Osteoblast (primary cell): ENCODE measurements around the gene SRRM2. TPM values are rescaled to one million over a fixed set of nuclear protein-coding genes. Genes with fewer than 3 reads are reported as not detected.

Source experiments
- DNase-seq: peaks from one replicate; pipeline ENCODE4 v3.0.0; 2011; ENCODE audit warnings: low spot score, mixed read lengths; ENCODE audit not compliant: insufficient read length; ENCODE audit errors: missing footprints
- H2AFZ ChIP-seq: 2 replicates; pipeline ENCODE4 v1.6.0; 2011; ENCODE audit warnings: mild to moderate bottlenecking, low read length
- H3K27ac ChIP-seq: 2 replicates; pipeline ENCODE4 v1.5.1; 2011; ENCODE audit warnings: mild to moderate bottlenecking, low read depth, low read length, moderate library complexity
- H3K27me3 ChIP-seq: 2 replicates; pipeline ENCODE4 v1.6.0; 2012; ENCODE audit warnings: mild to moderate bottlenecking, control low read depth, inconsistent platforms, low read length, moderate library complexity; ENCODE audit not compliant: insufficient read depth
- H3K36me3 ChIP-seq: 2 replicates; pipeline ENCODE4 v1.5.1; 2011; ENCODE audit warnings: mild to moderate bottlenecking, low read length, control low read depth, moderate library complexity; ENCODE audit not compliant: insufficient read depth
- H3K4me1 ChIP-seq: 2 replicates; pipeline ENCODE4 v1.5.1; 2011; ENCODE audit warnings: mild to moderate bottlenecking, low read length, control low read depth, moderate library complexity; ENCODE audit not compliant: insufficient read depth
- H3K4me2 ChIP-seq: 2 replicates; pipeline ENCODE4 v1.6.0; 2011; ENCODE audit warnings: mild to moderate bottlenecking, low read length; ENCODE audit not compliant: insufficient read depth
- H3K4me3 ChIP-seq: fragments of 200-600 bp; sonication (generic); 3 replicates; pipeline ENCODE4 v1.5.1; 2012; ENCODE audit warnings: mild to moderate bottlenecking, low read length, inconsistent platforms; ENCODE audit not compliant: insufficient read depth
- H3K79me2 ChIP-seq: 2 replicates; pipeline ENCODE4 v1.6.0; 2012; ENCODE audit warnings: mild to moderate bottlenecking, low read length, control low read depth, inconsistent platforms; ENCODE audit not compliant: insufficient read depth
- H3K9me3 ChIP-seq: 2 replicates; pipeline ENCODE4 v1.5.1; 2011; ENCODE audit warnings: low read depth, low read length, control low read depth
- H4K20me1 ChIP-seq: 2 replicates; pipeline ENCODE4 v1.6.0; 2012; ENCODE audit warnings: mild to moderate bottlenecking, low read length, control low read depth; ENCODE audit not compliant: insufficient read depth
- CTCF ChIP-seq: IDR thresholded peaks from 2 replicates; pipeline ENCODE4 v1.5.1; 2011; ENCODE audit warnings: mild to moderate bottlenecking, low read depth, low read length, moderate library complexity; ENCODE audit errors: extremely low read depth
- total RNA-seq: library from RNA; depleted of rRNA; stranded (reverse); fragments of >200 nt; gene quantifications from 2 replicates; pipeline ENCODE4 v1.2.3, GENCODE V29; 2012

SRRM2 gene
- total RNA-seq, 1 donor: 56.8 TPM

GRCh38 chr16:2764718-2765117, 12.3 kb downstream of the SRRM2 start:
- peaks cover 100% of the 10 kb centered on the region for H3K36me3 ChIP-seq
- H4K20me1 ChIP-seq: peaks cover 94% of the 10 kb centered on the region
- H3K9me3 ChIP-seq: no peaks in the 10 kb centered on the region
- no peak for DNase-seq
- H3K4me1 ChIP-seq: peaks cover 3% of the 10 kb centered on the region
- H3K27me3 ChIP-seq: no peaks in the 10 kb centered on the region
- H3K79me2 ChIP-seq: peaks cover 100% of the 10 kb centered on the region
- H3K4me2 ChIP-seq: no peak overlapping the region
- H3K27ac ChIP-seq: no peak overlapping the region
- H2AFZ ChIP-seq: no peak overlapping the region
- TF ChIP-seq CTCF: no peak
- H3K4me3 ChIP-seq: no peak overlapping the region

GRCh38 chr16:2765462-2766404, 13.3 kb downstream of the SRRM2 start:
- no peaks in the 10 kb centered on the region for H3K27me3 ChIP-seq
- peaks cover 3% of the 10 kb centered on the region for H3K4me1 ChIP-seq
- H2AFZ ChIP-seq: no peak overlapping the region
- no peaks in the 10 kb centered on the region for H3K9me3 ChIP-seq
- H4K20me1 ChIP-seq: peaks cover 91% of the 10 kb centered on the region
- peaks cover 100% of the 10 kb centered on the region for H3K79me2 ChIP-seq
- H3K27ac ChIP-seq: no peak overlapping the region
- DNase-seq: no peak
- H3K36me3 ChIP-seq: peaks cover 100% of the 10 kb centered on the region
- no peak overlapping the region for H3K4me2 ChIP-seq
- no peak for TF ChIP-seq CTCF
- no peak overlapping the region for H3K4me3 ChIP-seq

- peaks cover 90% of the 10 kb centered on the region for H4K20me1 ChIP-seq
- no peaks in the 10 kb centered on the region for H3K27me3 ChIP-seq
- H3K4me3 ChIP-seq: no peak overlapping the region
- peaks cover 97% of the 10 kb centered on the region for H3K36me3 ChIP-seq
- peaks cover 3% of the 10 kb centered on the region for H3K4me1 ChIP-seq
- H3K79me2 ChIP-seq: peaks cover 98% of the 10 kb centered on the region
- H3K27ac ChIP-seq: no peak overlapping the region
- H3K9me3 ChIP-seq: no peaks in the 10 kb centered on the region
- no peak overlapping the region for H3K4me2 ChIP-seq
- no peak for DNase-seq
- no peak overlapping the region for H2AFZ ChIP-seq
- TF ChIP-seq CTCF: no peak
These were observed 14.1 kb downstream of the SRRM2 start for GRCh38 chr16:2766430-2767139.
